ENCODE measurements around the gene SEC24A.

DNA sequence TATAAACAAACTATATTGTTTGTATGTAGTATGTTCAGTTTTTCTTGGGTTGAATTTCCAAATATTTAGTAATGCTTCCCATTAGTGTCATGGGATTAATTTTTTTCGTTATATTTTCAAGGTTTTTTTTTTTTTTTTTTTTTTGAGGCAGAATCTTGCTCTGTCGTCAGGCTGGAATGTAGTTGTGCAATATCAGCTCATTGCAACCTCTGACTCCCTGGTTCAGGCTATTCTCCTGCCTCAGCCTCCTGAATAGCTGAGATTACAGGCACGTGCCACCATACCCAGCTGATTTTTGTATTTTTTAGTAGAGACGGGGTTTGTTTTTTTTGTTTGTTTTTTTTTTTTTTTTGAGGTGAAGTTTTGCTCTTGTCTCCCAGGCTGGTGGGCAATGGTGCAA lies 120.6 kb downstream of the SEC24A start:
- TF ChIP-seq NFIC (IDR thresholded peaks at IDR 0.05) (no peak), EP300 (IDR thresholded peaks at IDR 0.05; ENCODE audit: borderline replicate concordance) (no peak), CEBPB (IDR thresholded peaks at IDR 0.05) (peak; percentile 76), CREB1 (IDR thresholded peaks at IDR 0.05; ENCODE audit: low read depth) (no peak), FOXM1 (IDR thresholded peaks at IDR 0.05; ENCODE audit: borderline replicate concordance, low read depth) (no peak), TCF12 (IDR thresholded peaks at IDR 0.05; ENCODE audit: low read depth) (no peak), RAD21 (IDR thresholded peaks at IDR 0.05; ENCODE audit: low read depth) (no peak), YY1 (IDR thresholded peaks at IDR 0.05; ENCODE audit: low read depth) (no peak), EGR1 (IDR thresholded peaks at IDR 0.05) (no peak), ZBTB7A (IDR thresholded peaks at IDR 0.05; ENCODE audit: low read depth) (no peak), TEAD4 (IDR thresholded peaks at IDR 0.05) (0 out of 2 replicates have a peak, but pooled peaks have one; percentile 24)
- TF ChIP-seq, protein P1, sequence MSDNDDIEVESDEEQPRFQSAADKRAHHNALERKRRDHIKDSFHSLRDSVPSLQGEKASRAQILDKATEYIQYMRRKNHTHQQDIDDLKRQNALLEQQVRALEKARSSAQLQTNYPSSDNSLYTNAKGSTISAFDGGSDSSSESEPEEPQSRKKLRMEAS (IDR thresholded peaks at IDR 0.05) = no peak
- TF ChIP-seq, protein P2, sequence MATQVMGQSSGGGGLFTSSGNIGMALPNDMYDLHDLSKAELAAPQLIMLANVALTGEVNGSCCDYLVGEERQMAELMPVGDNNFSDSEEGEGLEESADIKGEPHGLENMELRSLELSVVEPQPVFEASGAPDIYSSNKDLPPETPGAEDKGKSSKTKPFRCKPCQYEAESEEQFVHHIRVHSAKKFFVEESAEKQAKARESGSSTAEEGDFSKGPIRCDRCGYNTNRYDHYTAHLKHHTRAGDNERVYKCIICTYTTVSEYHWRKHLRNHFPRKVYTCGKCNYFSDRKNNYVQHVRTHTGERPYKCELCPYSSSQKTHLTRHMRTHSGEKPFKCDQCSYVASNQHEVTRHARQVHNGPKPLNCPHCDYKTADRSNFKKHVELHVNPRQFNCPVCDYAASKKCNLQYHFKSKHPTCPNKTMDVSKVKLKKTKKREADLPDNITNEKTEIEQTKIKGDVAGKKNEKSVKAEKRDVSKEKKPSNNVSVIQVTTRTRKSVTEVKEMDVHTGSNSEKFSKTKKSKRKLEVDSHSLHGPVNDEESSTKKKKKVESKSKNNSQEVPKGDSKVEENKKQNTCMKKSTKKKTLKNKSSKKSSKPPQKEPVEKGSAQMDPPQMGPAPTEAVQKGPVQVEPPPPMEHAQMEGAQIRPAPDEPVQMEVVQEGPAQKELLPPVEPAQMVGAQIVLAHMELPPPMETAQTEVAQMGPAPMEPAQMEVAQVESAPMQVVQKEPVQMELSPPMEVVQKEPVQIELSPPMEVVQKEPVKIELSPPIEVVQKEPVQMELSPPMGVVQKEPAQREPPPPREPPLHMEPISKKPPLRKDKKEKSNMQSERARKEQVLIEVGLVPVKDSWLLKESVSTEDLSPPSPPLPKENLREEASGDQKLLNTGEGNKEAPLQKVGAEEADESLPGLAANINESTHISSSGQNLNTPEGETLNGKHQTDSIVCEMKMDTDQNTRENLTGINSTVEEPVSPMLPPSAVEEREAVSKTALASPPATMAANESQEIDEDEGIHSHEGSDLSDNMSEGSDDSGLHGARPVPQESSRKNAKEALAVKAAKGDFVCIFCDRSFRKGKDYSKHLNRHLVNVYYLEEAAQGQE (IDR thresholded peaks at IDR 0.05; ENCODE audit: low read depth) = no peak
